ENCODE data around the gene PGBD2.
"Not testable (repeated sequence)": the region's sequence is repeated elsewhere in the genome, so short reads cannot be mapped to it uniquely, and the experiment has no call there.

Gene PGBD2

DNA sequence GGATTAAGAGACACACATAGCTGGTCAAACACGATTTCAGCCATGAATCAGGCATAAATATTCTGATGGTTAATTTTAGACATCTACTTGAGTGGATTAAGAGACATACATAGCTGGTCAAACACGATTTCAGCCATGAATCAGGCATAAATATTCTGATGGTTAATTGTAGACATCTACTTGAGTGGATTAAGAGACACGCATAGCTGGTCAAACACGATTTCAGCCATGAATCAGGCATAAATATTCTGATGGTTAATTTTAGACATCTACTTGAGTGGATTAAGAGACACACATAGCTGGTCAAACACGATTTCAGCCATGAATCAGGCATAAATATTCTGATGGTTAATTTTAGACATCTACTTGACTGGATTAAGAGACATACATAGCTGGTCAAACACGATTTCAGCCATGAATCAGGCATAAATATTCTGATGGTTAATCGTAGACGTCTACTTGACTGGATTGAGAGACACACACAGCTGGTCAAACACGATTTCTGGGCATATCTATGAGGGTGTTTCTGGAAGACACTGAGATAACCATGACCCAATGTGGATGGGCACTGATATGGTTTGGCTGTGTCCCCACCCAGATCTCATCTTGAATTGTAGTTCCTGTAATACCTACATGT lies 32.3 kb downstream of the PGBD2 start:
- DNase-seq (ENCODE audit: low read depth, low spot score); H3K9me3 ChIP-seq (ENCODE audit: insufficient read depth, low read length); H3K9ac ChIP-seq (ENCODE audit: insufficient read length, low read depth); H3K4me1 ChIP-seq (ENCODE audit: insufficient read depth, insufficient read length); H3K4me3 ChIP-seq (ENCODE audit: insufficient read length, low read depth); H3K36me3 ChIP-seq (ENCODE audit: insufficient read depth, insufficient read length, low read length); H3K27me3 ChIP-seq (ENCODE audit: insufficient read depth, insufficient read length): not testable (repeated sequence)

DNA sequence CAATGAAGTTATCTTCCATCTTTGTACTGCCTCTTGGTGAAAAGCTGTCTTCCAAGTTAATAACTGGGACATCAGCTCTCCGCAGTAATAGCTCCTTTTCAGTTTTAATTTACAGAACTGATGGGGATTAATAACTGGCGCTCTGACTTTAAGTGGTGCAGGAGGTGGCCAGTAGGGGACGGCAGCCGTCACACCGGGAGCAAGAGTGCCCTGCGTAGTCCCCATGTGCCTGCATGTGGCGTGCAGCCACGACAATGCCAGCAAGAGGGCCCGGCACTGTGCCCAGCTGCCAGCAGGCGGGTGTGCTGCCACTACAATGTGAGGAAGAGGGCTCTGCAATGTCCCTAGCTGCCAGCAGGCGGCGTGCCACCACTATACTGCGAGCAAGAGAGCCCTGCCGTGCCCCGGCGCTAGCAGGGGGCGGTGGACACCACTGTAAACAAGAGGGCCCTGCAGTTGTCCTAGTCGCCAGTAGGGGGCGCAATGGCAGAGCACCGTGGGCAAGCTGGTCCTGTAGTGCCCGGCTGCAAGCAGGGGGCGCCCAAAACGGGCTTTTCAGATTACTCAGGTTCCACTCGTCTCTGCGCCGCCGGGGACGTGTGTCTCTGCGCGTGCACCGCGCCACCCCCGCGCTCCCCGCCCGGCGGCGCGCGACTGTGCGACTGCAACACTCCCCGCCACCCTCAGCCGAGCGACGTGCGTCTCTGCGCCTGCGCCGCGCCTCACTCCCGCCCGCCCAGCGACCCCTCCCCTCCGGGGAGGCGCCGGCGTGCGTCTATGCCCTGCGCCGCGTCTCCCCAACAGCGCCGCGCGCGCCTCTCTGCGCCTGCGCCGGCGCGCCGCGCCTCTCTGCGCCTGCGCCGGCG lies 38.3 kb downstream of the PGBD2 start:
- H3K9me3 ChIP-seq (ENCODE audit: insufficient read depth, low read length); H3K36me3 ChIP-seq (ENCODE audit: insufficient read depth, insufficient read length, low read length); H3K9ac ChIP-seq (ENCODE audit: insufficient read length, low read depth); H3K4me1 ChIP-seq (ENCODE audit: insufficient read depth, insufficient read length); H3K4me3 ChIP-seq (ENCODE audit: insufficient read length, low read depth); DNase-seq (ENCODE audit: low read depth, low spot score); H3K27me3 ChIP-seq (ENCODE audit: insufficient read depth, insufficient read length): not testable (repeated sequence)

DNA sequence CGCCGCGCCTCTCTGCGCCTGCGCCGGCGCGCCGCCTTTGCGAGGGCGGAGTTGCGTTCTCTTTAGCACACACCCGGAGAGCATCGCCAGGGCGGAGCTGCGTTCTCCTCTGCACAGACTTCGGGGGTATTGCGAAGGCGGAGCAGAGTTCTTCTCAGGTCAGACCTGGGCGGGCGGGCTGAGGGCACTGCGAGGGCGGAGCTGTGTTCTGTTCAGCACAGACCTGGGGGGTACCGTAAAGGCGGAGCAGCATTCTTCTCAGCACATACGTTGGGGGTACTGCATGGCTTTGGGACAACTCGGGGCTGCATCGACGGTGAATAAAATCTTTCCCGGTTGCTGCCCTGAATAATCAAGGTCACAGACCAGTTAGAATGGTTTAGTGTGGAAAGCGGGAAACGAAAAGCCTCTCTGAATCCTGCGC lies 39.0 kb downstream of the PGBD2 start:
- not testable (repeated sequence) for H3K36me3 ChIP-seq (ENCODE audit: insufficient read depth, insufficient read length, low read length); H3K4me3 ChIP-seq (ENCODE audit: insufficient read length, low read depth); H3K9me3 ChIP-seq (ENCODE audit: insufficient read depth, low read length); H3K27me3 ChIP-seq (ENCODE audit: insufficient read depth, insufficient read length); H3K9ac ChIP-seq (ENCODE audit: insufficient read length, low read depth); DNase-seq (ENCODE audit: low read depth, low spot score); H3K4me1 ChIP-seq (ENCODE audit: insufficient read depth, insufficient read length)

DNA sequence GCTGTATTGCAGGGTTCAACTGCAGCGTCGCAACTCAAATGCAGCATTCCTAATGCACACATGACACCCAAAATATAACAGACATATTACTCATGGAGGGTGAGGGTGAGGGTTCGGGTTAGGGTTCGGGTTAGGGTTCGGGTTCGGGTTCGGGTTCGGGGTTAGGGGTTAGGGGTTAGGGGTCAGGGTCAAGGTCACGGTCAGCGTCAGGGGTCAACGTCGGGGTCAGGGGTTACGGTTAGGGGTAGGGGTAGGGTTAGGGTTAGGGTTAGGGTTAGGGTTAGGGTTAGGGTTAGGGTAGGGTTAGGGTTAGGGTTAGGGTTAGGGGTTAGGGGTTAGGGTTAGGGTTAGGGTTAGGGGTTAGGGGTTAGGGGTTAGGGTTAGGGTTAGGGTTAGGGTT lies 39.4 kb downstream of the PGBD2 start:
- DNase-seq (ENCODE audit: low read depth, low spot score); H3K36me3 ChIP-seq (ENCODE audit: insufficient read depth, insufficient read length, low read length); H3K9me3 ChIP-seq (ENCODE audit: insufficient read depth, low read length); H3K4me1 ChIP-seq (ENCODE audit: insufficient read depth, insufficient read length); H3K4me3 ChIP-seq (ENCODE audit: insufficient read length, low read depth); H3K27me3 ChIP-seq (ENCODE audit: insufficient read depth, insufficient read length); H3K9ac ChIP-seq (ENCODE audit: insufficient read length, low read depth): not testable (repeated sequence)

DNA sequence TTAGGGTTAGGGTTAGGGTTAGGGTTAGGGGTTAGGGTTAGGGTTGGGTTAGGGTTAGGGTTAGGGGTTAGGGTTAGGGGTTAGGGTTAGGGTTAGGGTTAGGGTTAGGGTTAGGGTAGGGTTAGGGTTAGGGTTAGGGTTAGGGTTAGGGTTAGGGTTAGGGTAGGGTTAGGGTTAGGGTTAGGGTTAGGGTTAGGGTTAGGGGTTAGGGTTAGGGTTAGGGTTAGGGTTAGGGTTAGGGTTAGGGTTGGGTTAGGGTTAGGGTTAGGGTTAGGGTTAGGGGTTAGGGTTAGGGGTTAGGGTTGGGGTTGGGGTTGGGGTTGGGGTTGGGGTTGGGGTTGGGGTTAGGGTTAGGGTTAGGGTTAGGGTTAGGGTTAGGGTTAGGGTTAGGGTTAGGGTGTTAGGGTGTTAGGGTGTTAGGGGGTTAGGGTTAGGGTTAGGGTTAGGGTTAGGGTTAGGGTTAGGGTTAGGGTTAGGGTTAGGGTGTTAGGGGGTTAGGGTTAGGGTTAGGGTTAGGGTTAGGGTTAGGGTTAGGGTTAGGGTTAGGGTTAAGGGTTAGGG lies 39.9 kb downstream of the PGBD2 start:
- H3K4me3 ChIP-seq (ENCODE audit: insufficient read length, low read depth); H3K9ac ChIP-seq (ENCODE audit: insufficient read length, low read depth); H3K27me3 ChIP-seq (ENCODE audit: insufficient read depth, insufficient read length); H3K9me3 ChIP-seq (ENCODE audit: insufficient read depth, low read length); DNase-seq (ENCODE audit: low read depth, low spot score); H3K36me3 ChIP-seq (ENCODE audit: insufficient read depth, insufficient read length, low read length); H3K4me1 ChIP-seq (ENCODE audit: insufficient read depth, insufficient read length): not testable (repeated sequence)
